NK-92 treated with Interleukin-12 subunit alpha and Interleukin-12 subunit beta, amount 100 ng/mL, for 24 hours (cell line): ENCODE data around the gene TMEM86A.

Source experiments
- DNase-seq: peaks from one replicate; lab custom pipeline; 2025; lab: John Stamatoyannopoulos, UW

Gene TMEM86A

DNA sequence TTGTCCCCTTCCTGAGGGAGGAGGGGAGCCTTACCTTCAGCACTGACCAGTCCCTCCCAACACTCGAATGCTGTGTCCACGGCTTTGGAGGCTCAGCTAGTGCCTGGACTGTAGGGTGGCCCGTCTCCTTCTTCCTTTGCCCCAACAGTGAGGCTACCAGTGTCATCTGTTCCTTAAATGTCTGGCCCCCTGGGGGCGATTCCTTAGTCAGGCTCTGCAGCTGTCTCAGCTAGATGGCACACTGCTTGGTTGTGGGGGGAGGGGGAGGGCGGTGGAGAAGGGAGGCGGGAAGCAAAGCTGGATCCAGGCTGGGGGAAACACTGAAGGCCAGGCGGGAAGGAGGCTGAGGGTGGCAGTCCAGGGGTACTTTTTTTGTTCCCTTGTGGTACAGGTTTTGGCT lies 27.5 kb downstream of the TMEM86A start, which contains the start of gene IGSF22:
TSS of gene IGSF22 (minus strand) at position 149 of the 400 bp plus-strand sequence. CDS start 1,952 bp downstream, outside the sequence.
- no peak for DNase-seq

DNA sequence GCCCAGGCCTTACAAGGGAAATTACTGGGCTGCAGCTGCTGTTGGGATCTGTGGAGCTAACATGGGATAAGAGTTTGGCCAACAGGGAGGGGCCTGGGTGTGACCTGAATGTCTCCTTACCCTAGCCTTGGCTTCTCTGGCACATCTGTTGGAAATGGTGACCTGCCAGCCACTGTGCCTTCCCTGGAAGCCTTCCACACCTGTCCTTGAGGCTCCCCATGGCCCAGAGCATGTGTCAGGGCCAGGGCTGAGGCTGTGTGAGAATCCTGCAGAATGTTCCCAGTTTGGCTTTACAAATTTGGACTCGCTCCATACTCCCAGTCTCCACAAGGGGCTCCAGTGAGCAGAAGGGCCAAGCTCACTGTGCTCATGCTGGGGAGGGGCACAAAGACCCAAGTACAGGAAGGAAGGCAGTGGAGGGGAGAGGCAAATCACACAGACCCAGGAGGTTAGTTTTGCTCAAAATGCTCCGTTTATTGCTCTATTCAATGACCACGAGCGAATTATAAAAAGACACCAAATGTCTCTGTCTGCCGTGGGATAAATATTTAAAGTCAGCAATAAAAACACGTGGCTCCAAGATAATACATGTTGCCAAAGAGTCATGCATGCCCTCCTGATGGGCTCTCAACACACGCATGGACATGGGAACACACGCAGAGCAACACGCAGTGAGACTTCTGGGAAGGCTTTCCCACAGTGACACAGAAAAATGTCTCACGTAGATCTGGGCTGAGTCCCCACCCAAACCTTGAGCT lies 29.1 kb downstream of the TMEM86A start:
- DNase-seq, result no peak

DNA sequence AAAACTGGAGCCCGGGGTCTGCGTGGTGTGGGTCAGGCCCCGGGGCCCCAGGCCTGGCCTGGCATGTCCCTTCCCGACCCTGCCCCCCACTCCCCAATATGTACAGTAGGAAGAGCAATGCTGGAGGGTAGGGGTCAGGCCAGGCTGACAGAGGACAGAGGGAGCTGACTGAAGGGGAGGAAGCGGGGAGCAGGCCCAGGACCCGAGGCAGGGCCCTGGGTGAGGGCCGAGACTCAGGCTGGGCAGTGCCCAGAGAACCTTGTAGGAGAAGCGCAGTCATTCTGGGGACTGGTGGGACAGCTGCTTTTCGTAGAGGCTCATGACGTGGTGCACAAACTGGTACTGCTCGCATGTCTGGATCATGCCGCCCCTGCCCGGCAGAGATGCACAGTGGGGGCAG lies 30.1 kb downstream of the TMEM86A start:
- no peak for DNase-seq

DNA sequence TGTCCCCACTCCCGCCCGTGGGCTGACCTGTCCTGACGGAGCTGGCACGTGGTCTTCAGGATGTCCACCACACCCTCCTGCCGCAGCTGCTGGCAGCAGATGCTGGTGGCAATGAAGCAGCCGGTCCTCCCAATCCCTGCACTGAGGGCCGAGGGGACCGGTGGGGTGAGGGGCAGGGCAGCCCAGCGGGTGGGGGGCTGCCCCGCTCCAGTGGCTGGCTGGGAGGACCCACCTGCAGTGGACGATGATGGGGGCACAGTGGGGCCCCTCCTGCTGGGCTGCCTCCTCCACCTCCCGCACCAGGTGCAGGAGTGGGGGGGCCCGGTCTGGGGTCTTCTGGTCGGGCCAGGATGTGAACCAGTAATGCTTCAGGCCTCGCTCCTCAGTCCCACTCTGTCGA lies 30.8 kb downstream of the TMEM86A start:
- no peak for DNase-seq

DNA sequence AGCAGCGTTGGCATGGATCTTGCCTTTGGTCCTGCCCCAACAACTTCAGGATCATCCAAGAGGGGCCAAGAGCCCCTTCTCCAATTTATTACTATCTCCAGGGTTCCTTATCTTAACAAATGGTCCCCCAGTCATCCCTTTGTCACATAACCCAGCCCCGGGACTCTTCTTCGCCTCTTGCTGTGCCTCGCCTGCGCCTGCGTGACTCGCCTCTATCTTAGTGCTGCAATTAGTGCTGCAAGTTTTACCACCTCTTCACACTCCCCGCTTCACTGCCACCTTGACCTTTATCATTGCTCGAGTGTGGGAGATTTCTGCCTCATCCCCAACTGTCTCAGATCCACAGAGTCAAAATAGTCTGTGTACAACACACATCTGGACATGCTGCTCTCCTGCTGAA lies 31.4 kb downstream of the TMEM86A start:
- no peak for DNase-seq

DNA sequence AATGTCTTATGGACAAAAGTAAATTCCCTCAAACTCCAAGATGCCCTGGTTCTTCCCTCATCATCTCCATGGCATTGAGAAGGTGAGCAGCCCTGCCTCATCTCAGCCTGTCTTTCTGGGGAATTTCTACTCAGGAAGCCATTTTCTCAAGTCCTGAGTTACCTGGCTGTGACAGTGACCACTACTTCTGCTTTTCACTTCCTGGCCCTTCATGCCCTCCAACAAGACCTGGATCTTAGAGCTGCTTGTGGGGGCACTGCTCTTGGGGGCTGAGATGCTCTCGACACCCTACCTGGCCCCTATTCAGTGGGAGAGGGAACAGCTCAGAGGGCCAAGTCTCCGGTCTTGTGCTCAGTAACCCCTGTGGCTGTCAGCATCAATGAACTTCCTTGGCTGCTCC lies 32.9 kb downstream of the TMEM86A start:
- no peak for DNase-seq

DNA sequence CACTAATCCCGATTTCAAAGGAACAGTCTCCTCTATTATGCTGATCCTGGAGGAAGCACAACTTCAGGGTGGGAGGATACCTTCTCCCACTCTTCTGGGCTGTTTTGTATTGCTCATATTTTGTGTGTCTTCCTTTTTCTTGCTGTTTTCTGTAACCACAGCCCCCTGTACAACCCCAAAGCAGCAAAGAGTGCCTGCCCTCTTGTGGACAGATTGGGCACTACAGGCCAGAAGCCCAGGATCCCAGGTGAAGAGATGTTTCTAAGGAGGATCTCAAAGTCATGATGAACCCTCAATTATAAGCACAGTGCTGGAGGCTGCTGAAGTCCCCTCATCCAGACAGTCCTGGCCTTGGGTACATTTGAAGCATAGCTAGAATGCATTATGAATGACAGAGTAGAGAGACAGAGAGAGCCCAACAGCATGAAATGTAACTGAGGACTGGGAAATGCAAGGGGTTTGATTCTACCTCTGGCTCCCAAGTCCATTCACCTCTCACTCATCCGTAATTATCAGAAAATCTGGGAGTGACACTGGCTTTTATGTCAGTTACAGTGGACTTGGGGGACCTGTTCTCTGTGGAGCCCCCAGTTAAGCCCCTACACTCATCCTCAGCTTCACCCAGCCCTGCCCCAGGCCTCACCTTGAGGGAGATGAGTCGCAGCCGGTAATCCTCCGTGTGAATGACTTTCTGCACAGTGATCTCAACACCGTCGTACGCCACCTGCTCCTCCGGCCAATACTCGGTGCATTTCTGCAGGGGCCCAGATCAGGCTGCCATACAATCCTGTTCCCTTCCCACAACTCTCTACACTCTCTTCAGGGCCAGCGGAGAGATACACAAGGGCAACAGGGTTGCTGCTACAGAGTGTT lies 33.6 kb downstream of the TMEM86A start:
- DNase-seq, result peak; percentile 8

DNA sequence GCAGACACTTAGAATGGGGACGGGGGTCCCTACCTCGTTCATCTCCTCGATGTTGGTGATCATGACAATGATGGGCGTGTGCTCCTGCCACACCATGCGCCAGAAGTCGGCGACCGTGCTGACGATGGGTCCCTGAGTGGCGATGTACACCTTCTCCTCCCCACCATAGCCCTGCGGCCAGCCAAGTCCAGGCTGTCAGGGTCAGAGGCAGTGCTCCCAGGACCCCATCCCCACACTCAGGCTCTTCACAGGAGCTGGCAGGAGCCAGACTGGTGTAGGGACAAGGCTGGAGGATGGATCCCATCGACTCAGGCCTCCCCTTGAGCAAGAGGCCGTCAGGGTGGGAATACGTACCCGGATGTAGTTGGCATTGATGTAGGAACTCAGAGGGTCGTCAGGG lies 34.6 kb downstream of the TMEM86A start:
- DNase-seq, result no peak

DNA sequence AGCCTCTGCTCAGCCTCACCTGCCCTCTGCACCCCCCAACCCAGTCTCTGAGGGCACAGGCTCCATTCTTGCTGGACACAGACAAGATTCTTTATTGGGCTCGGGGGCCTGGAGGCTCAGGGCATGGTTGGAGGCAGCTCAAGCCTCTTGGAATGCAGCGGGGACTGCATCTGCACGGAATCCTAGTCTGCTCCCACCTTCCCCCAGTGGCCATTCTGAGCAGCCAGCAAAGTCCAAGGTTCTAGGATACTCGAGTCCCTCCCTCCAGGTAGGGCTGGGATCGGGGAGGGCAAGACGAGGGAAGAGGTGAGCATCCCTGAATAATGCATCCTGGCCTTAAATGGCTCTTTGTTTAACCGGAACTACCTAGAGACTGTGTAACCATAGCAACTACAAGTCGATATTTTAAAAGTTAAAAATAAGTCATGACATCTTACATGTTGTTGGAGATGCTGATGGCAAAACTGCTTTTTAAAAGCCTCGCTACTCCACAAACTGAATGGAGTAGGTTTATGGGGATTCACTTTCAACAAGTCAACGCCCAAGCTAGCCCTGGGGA lies 38.1 kb downstream of the TMEM86A start:
- no peak for DNase-seq

DNA sequence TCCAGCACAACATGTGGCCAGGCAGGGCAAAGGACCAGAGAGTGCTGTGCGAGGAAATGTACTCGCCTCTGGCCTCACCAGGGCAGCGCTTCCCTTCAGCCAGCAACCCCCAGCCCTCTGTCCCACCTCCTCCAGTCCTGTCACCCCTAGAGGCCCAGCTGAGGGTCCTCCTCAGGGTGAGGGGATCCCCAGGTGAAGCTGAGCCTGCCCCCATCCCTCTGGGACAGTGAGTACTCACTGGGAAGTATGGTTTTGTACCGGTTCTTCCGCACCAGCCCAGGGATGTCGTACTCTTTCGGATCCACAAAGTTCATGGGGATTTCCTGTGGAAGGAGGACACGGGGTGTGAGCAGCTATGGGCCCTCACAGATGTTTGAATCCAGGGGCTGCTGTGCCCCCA lies 39.1 kb downstream of the TMEM86A start:
- DNase-seq, result no peak

DNA sequence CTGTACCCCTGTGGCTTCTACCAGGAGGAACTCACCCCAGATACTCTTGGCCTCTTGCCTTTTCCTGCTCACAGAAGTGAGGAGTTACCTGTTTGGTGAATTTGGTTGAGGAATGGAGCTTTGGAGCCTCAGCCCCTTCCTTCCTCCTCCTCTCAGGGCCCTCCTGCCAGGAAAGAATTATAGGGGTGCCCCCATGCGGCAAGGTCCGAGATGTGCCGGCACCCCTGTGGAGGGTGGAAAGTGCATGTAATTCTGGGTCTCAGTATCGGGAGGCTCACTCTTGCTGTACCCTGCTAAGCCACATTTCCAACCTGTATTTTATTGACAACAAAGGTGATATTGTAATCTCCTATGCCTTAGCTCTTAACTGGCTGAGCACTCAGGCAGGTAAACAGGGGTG lies 41.1 kb downstream of the TMEM86A start:
- no peak for DNase-seq

DNA sequence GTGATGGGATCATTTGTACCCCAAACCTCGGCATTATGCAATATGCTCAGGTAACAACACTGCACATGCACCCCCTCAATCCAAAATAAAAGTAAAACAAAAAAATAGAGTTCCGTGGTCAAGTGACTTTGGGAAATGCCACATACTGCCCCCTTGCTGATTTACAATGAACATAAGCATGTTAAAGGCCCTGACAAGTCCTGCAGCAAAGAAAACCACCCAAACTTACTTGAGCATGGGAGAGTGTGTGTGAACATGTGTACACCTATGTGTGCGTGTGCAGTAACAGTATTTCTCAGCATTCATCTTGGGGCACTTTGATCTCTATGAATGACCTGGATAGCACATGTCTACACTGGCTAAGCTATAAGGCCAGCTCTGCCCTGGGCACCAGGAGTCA lies 43.2 kb downstream of the TMEM86A start:
- DNase-seq, result no peak

DNA sequence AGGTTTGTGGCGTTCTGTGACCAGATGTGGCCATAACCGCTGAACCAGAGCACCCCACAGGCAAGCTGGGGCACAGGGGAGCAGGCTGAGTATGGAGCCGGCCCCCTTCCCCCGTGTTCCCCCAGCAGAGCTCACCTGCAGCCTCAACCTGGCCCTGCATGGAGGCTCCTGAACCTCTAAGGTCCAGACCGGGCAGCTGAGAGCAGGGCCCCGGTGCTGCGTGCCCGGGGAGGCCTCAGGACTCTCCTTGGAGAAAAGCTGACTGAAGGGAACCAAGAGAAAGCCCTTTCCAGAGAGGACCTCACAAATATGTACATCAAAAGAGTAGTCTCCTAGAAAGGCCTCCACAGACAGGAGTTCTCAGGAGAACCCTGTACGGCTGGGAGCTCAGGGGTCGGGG lies 44.8 kb downstream of the TMEM86A start:
- DNase-seq, result no peak

DNA sequence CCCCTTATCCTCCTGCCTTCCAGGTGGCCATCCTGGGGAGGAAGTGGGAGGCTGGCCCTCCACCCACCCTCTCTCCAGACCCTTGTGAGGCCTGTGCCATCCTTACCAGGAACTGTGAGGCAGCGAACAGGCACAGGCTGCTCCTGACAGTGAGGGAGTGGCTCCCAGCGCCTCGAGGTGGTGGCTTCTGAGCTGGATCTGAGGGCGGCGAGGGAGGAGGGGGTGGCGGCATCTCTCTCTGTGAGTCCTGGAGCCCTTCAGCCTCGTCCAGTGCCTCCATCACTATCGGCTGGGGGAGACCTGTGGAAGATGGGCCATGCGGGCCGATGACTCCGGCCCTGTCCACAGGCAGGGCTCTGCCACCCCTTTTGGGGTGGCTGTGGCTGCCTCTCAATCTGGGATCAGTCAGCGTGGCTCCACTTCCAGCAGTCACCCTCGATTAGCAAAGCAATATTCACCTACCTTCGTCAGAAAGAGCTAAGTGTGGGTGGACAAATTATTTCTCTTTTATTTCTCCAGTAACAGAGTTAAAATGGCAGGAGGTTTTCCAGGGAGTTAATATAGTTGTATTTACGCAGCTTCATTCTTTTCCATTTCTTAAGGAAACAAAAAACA lies 45.4 kb downstream of the TMEM86A start:
- DNase-seq, result no peak

DNA sequence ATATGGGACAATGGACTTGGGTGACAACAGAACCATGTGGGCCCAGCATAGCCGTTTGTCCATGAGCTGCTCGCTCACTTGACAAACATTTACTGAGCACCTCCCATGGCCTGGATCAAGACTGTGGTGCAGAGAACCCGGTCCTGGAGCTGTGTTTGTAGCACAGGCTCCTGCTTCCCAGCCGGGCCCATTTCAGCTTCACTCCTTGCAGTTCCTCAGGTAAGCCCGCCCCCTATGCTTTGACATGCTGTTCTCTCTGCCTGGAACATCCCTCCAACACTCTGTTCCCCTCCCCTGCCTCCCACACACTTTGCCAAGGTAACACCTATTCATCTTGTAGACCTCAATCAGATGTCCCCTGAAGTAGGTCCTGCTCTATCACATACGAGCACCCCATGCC lies 46.7 kb downstream of the TMEM86A start:
- no peak for DNase-seq

DNA sequence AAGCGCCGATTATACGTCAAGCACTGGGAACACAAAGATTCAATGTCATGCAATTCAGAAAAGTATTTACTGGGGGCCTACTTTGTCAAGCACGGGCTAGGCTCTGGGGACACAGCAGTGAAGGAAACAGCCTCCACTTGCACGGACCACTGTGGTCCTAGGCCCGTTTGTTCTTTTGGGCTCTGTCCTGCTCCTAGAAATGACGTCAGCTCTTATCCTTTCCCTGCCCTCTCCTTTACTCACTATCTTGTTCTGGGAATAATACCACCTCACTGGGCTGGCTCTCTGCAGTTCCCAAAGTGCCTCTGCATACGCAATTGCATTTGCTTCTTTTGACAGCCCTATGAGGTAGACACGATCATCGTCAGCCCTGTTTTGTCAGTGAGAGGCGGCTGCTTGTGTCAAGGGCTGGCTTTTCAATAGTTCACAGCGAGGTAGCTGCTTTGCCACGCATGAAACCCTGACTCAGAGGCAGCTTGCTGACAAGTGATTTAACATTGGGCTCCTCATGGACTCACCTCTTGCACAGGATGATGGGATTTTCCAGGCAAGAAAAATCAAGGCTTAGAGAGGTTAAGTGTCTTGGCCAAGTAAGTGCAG lies 50.3 kb downstream of the TMEM86A start:
- peak; percentile 14 for DNase-seq

DNA sequence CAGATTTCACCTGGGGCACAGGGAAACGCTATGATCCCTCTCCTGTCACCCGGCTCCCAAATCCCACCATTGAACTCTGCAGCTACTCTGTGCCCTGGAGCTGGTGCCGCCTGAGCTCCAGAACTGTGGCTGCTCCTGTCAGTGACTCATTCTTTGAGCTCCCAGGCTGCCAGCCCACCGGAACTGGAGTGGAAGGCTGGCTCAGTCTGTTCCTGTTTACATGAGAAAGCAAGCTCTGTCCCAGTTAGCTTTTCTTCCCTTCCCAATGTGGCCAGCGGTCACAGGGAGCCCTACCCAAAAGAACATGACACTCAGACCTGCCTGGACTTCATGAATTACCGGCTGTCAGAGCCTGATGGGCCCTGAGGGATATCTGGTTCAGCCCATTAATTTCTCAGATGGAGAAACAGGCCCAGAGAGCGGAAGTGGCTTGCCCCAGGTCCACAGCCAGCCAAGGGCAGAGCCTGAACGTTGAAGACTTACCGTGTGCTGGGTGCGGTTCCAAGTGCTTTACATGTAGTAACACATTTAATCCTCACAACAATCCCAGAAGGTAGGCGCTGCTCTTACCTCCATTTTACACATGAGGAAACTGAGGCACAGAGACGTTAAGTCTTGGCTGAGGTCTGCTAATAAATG lies 51.2 kb downstream of the TMEM86A start:
- DNase-seq, result no peak

DNA sequence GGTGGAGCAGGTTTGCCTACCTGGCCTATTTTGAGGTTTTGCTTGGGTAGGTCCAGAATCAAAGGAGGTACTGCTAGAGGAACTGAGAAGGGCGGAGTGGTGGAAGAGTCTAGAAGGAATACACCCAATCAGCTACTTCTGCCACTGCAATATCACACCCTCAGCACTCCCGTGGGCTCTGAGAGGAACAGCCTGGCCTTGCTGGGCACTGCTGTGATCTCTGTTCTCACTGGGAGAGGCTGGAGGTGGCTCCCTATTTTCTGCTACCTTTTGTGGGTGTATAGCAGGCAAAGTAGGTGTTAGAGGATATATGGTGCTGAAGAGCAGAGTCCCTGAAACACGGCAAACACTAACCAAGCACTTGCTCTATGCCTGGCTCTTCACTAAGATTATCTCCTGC lies 52.4 kb downstream of the TMEM86A start:
- DNase-seq, result no peak

DNA sequence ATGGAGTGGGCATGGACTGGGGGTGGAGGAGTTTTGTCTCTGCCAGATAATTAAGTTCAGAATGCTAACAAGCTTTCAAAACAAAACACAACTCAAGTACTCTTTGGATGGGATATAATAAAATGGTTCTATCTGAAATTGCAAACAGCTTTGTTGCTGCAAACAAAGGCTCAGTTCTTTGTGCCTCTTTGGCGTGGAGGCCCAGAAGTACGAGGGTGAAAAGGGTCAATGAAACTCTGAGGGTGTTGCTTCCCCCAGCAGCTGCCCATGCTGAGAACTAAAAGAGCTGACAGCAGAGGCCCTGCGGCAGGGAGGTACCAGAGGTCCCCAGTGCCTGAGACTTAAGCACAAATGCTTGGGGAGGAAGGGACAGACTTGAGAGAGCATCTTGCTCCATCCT lies 53.9 kb downstream of the TMEM86A start:
- DNase-seq, result no peak

DNA sequence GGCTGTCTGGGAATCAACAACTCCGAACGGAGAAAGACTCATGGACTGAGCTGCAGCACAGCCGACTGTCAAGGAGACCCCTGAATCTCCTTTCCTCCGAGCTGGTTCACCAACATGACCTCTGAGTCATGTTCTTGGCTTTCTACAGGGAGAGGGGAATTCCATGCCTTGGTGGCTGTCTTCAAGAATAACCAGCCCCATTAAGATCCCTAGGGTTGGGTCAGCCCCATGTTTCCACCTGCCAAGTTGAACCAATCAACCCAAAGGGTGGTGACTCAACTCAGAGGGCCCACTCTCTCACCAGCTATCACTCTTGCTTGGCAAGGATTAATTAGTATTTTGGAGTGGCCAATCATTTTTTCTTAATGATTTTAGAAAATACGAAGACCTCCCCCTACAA lies 55.7 kb downstream of the TMEM86A start:
- DNase-seq, result no peak
